Ovary (tissue), 10 donors: Measurements from ENCODE around the gene SVOPL. TPM values are rescaled to one million over a fixed set of nuclear protein-coding genes. Genes with fewer than 3 reads are reported as not detected.

Experiments used
- DNase-seq, 5 donors: peaks; one replicate each; pipeline ENCODE4 v3.0.0-alpha.2; 2019 to 2020
- H3K27ac ChIP-seq, 2 donors: fragments of 200-600 bp; one replicate each; pipeline versions ENCODE4 v1.5.1 to v1.8.0; 2019 to 2022
- H3K27me3 ChIP-seq: fragments of 200-600 bp; one replicate; pipeline ENCODE4 v1.8.0; 2022
- H3K36me3 ChIP-seq: fragments of 200-600 bp; sonication (generic); one replicate; pipeline ENCODE4 v1.5.1; 2019
- H3K4me1 ChIP-seq: one replicate; pipeline ENCODE4 v1.8.1; 2013; ENCODE audit warnings: mild to moderate bottlenecking, moderate library complexity; ENCODE audit not compliant: insufficient read depth
- H3K4me3 ChIP-seq: fragments of 200-600 bp; sonication (generic); one replicate; pipeline ENCODE4 v1.5.1; 2017
- H3K9me3 ChIP-seq, 2 donors: fragments of 200-600 bp in 1 of 2; sonication (generic) in 1 of 2; one replicate each; pipeline versions ENCODE4 v1.5.1 to v1.8.1; 2013 to 2019; ENCODE audit warnings: mild to moderate bottlenecking in 1 of 2, moderate library complexity in 1 of 2
- CTCF ChIP-seq, 3 donors: fragments of 450-650 bp in 2 of 3; fragments of 200-600 bp in 1 of 3; IDR thresholded peaks; one replicate each; pipeline versions ENCODE4 v1.5.1 to v1.8.0; 2016 to 2022; ENCODE audit warnings: antibody characterized with exemption in 3 of 3, mild to moderate bottlenecking in 1 of 3
- EP300 ChIP-seq: sonication (generic); formaldehyde crosslinking; IDR thresholded peaks from one replicate; pipeline ENCODE4 v1.6.1; 2017; ENCODE audit warnings: antibody characterized with exemption
- POLR2A ChIP-seq: fragments of 450-650 bp; IDR thresholded peaks from one replicate; pipeline ENCODE4 v1.6.1; 2017; ENCODE audit warnings: antibody characterized with exemption, mild to moderate bottlenecking, moderate library complexity
- WGBS, 3 donors: extraction: QIAGEN DNeasy Blood & Tissue Kit in 1 of 3; methylation state at CpG; one replicate each; pipeline versions ENCODE4 v1.1.5 to v1.1.7; 2013 to 2017; 5-methylcytosine and 5-hydroxymethylcytosine counted together
- intact Hi-C, 4 donors: fragments of 100-400 bp; cut with DNase I; formaldehyde crosslinking; loops; one replicate each; pipeline versions ENCODE4 v1.11.0 to v1.15.1; 2022 to 2023
- long read RNA-seq, 3 donors: library from polyadenylated mRNA in 2 of 3; unstranded in 2 of 3; transcript quantifications; one replicate each; pipeline ENCODE4 v2.0.0 and lab custom pipeline, GENCODE V29; 2021 to 2026
- polyA plus RNA-seq, 2 donors: library from polyadenylated mRNA; stranded (reverse); fragments of 200-250 nt in 1 of 2; fragments of 350-450 nt in 1 of 2; fragmentation: Illumina TruSeq in 1 of 2; extraction: RNeasy Lipid Tissue Mini Kit (QIAGEN cat#74804) in 1 of 2; gene quantifications; one replicate each; pipeline ENCODE4 v1.2.3, GENCODE V29; 2013 to 2014
- total RNA-seq, 7 donors: library from RNA; depleted of rRNA in 2 of 7; stranded (reverse); fragments of >200 nt in 2 of 7; fragmentation: NEBNext Ultra II Directional in 3 of 7; extraction: Animal tissue kit (Norgen Biotek cat#: 25700) in 3 of 7; gene quantifications; one replicate each; pipeline versions ENCODE4 v1.1.0 to v1.2.4, GENCODE V29; 2016 to 2023
- donor health status: DM: no; HTN: no; CAD: no; lungs with moderate emphysema.
- donor health status: DM: no; HTN: no; CAD: no.
- donor health status: Bipolar disorder and iron deficiency.
- donor health status: DM: yes; HTN: yes; CAD: no.
- donor health status: DM: no; HTN: no; CAD: no.
- donor health status: DM: yes; HTN: yes; CAD: no.

SVOPL gene
- total RNA-seq (1 to 10 TPM in 2 of 7 donors, under 1 TPM in 4, not detected in 1; 0.08 to 1.3 (median 0.72) TPM), polyA plus RNA-seq (1 to 10 TPM in 1 of 2 donors, under 1 TPM in 1; 0.81 to 1.3 TPM)
- long read RNA-seq, donor 1, partial matches to known transcripts: 0 of 1 reads
- long read RNA-seq, donor 1, other reads (novel, unspliced or antisense): 0 of 1 reads
- long read RNA-seq, donor 2: 0 reads
- long read RNA-seq, donor 3, partial matches to known transcripts: 1 of 2 reads
- long read RNA-seq, donor 3, other reads (novel, unspliced or antisense): 0 of 2 reads

GRCh38 chr7:138700857-138701536 lies at the start of gene SVOPL:
Gene SVOPL, minus strand, starts transcription at chr7:138701362. Its CDS starts 22,317 bp downstream, at chr7:138679045.
- no peaks in the 10 kb centered on the region for H3K36me3 ChIP-seq
- H3K4me1 ChIP-seq: no peaks in the 10 kb centered on the region
- 75 to 80% (median 79%) methylated on average over 7 of the region's 7 CpGs for WGBS, 3 donors
- intact Hi-C loops: no loop called here
- no peak for TF ChIP-seq EP300
- no peak for TF ChIP-seq POLR2A
- TF ChIP-seq CTCF (IDR thresholded peaks at IDR 0.05): no peak
- DNase-seq: no peak
- H3K27ac ChIP-seq: no peak within 1 kb of the TSS
- no peaks in the 10 kb centered on the region for H3K27me3 ChIP-seq
- no peaks in the 10 kb centered on the region for H3K9me3 ChIP-seq
- H3K4me3 ChIP-seq: no peak within 1 kb of the TSS

GRCh38 chr7:138750473-138750872 lies 49.3 kb upstream of the SVOPL start:
- 95 to 97% (median 95%) methylated on average over 15 of the region's 15 CpGs for WGBS, 3 donors
- Histone ChIP-seq H3K9me3 (no peaks in the 10 kb centered on the region), H3K4me3 (no peak overlapping the region), H3K36me3 (no peaks in the 10 kb centered on the region), H3K4me1 (no peaks in the 10 kb centered on the region), H3K27ac (no peak overlapping the region), H3K27me3 (no peaks in the 10 kb centered on the region)
- intact Hi-C loops: no loop called here
- TF ChIP-seq POLR2A: no peak
- TF ChIP-seq CTCF (IDR thresholded peaks at IDR 0.05): no peak
- no peak for TF ChIP-seq EP300
- DNase-seq: no peak

GRCh38 chr7:138749960-138750359 lies 48.8 kb upstream of the SVOPL start:
- intact Hi-C loops: loop anchor here in 1 of 4 donors (10.0 kb wide), 1 partner anchor 595 kb away; no protein-coding TSS in a partner anchor
- TF ChIP-seq CTCF (IDR thresholded peaks at IDR 0.05): no peak
- no peak for TF ChIP-seq POLR2A
- TF ChIP-seq EP300: no peak
- Histone ChIP-seq H3K27me3 (no peaks in the 10 kb centered on the region), H3K9me3 (no peaks in the 10 kb centered on the region), H3K27ac (no peak overlapping the region), H3K4me3 (no peak overlapping the region), H3K4me1 (no peaks in the 10 kb centered on the region), H3K36me3 (no peaks in the 10 kb centered on the region)
- 63 to 78% (median 72%) methylated on average over 3 of the region's 3 CpGs for WGBS, 3 donors
- no peak for DNase-seq

GRCh38 chr7:138748666-138749065 lies 47.5 kb upstream of the SVOPL start:
- TF ChIP-seq CTCF (IDR thresholded peaks at IDR 0.05): no peak
- TF ChIP-seq POLR2A: no peak
- TF ChIP-seq EP300: no peak
- H3K36me3 ChIP-seq: no peaks in the 10 kb centered on the region
- no peak overlapping the region for H3K27ac ChIP-seq
- H3K27me3 ChIP-seq: no peaks in the 10 kb centered on the region
- intact Hi-C loops: loop anchor here in 1 of 4 donors (10.0 kb wide), 1 partner anchor 594 kb away; no protein-coding TSS in a partner anchor
- 93 to 94% (median 94%) methylated on average over 6 of the region's 6 CpGs for WGBS, 3 donors
- no peaks in the 10 kb centered on the region for H3K4me1 ChIP-seq
- no peak overlapping the region for H3K4me3 ChIP-seq
- no peak for DNase-seq
- H3K9me3 ChIP-seq: no peaks in the 10 kb centered on the region
